HS-5 (cell line): Measurements from ENCODE around the gene TRAPPC2L.

ENCODE experiments used
- DNase-seq: peaks from one replicate; pipeline ENCODE4 v3.0.0-alpha.2; 2012; ENCODE audit warnings: low read depth

TRAPPC2L gene

GRCh38 chr16:88856828-88857727 lies at the start of gene TRAPPC2L, which contains the start of gene GALNS:
Gene TRAPPC2L, plus strand, starts transcription at chr16:88857127. Its CDS starts 24 bp downstream, at chr16:88857151.
Gene GALNS, minus strand, starts transcription at chr16:88856947. Its CDS starts 70 bp downstream, at chr16:88856877.
- DNase-seq: peak; percentile 32

GRCh38 chr16:88807142-88807625 lies 49.7 kb upstream of the TRAPPC2L start:
- no peak for DNase-seq

- DNase-seq: no peak
Observed at GRCh38 chr16:88807626-88808453, 49.1 kb upstream of the TRAPPC2L start.

- no peak for DNase-seq
Observed at GRCh38 chr16:88809068-88809675, 47.8 kb upstream of the TRAPPC2L start.

- no peak for DNase-seq
Observed at GRCh38 chr16:88809676-88810165, 47.2 kb upstream of the TRAPPC2L start.

GRCh38 chr16:88810166-88810911 lies 46.6 kb upstream of the TRAPPC2L start:
- no peak for DNase-seq

- DNase-seq: no peak
Observed at GRCh38 chr16:88810912-88811768, 45.8 kb upstream of the TRAPPC2L start.

- DNase-seq: peak; percentile 60
Observed at GRCh38 chr16:88811769-88812512, 45.0 kb upstream of the TRAPPC2L start, which contains the start of gene APRT. Gene APRT, minus strand, starts transcription at chr16:88811928. Its CDS starts 29 bp downstream, at chr16:88811899.

GRCh38 chr16:88812513-88813268 lies 44.2 kb upstream of the TRAPPC2L start:
- DNase-seq: no peak

GRCh38 chr16:88813269-88814143 lies 43.4 kb upstream of the TRAPPC2L start:
- no peak for DNase-seq

GRCh38 chr16:88814144-88814502 lies 42.8 kb upstream of the TRAPPC2L start:
- DNase-seq: no peak

- DNase-seq: no peak
Observed at GRCh38 chr16:88815227-88815626, 41.7 kb upstream of the TRAPPC2L start.

GRCh38 chr16:88815901-88816589 lies 40.9 kb upstream of the TRAPPC2L start:
- DNase-seq: no peak

GRCh38 chr16:88816736-88817535 lies 40.0 kb upstream of the TRAPPC2L start:
- DNase-seq: no peak

- no peak for DNase-seq
Observed at GRCh38 chr16:88817785-88818574, 38.9 kb upstream of the TRAPPC2L start.

GRCh38 chr16:88818575-88818874 lies 38.4 kb upstream of the TRAPPC2L start:
- DNase-seq: no peak
